Coronary artery (tissue), 2 donors: Measurements from ENCODE around the gene CCDC124.
"Not testable (repeated sequence)": the region's sequence is repeated elsewhere in the genome, so short reads cannot be mapped to it uniquely, and the experiment has no call there.

Experiments
- DNase-seq: peaks from one replicate; pipeline ENCODE4 v3.0.0-alpha.2; 2017; ENCODE audit warnings: low spot score
- H3K27ac ChIP-seq, 2 donors: fragments of 200-600 bp; sonication (generic); one replicate each; pipeline ENCODE4 v1.5.1; 2016 to 2019
- H3K4me3 ChIP-seq: fragments of 200-600 bp; sonication (generic); 2 replicates; pipeline ENCODE4 v1.5.1; 2016; ENCODE audit warnings: mild to moderate bottlenecking, moderate library complexity
- CTCF ChIP-seq: fragments of 200-600 bp; sonication (generic); IDR thresholded peaks from one replicate; pipeline ENCODE4 v1.5.1; 2019; ENCODE audit warnings: antibody characterized with exemption

CCDC124 gene

GRCh38 chr19:17977488-17977887, 44.7 kb downstream of the CCDC124 start:
- TF ChIP-seq CTCF: no peak
- no peak overlapping the region for H3K27ac ChIP-seq
- H3K4me3 ChIP-seq: no peak overlapping the region
- no peak for DNase-seq

- DNase-seq: no peak
- no peak overlapping the region for H3K27ac ChIP-seq
- TF ChIP-seq CTCF: no peak
- no peak overlapping the region for H3K4me3 ChIP-seq
Measured at GRCh38 chr19:17981611-17982010, 48.8 kb downstream of the CCDC124 start.

- DNase-seq: no peak
- TF ChIP-seq CTCF: no peak
- no peak overlapping the region for H3K27ac ChIP-seq
- no peak overlapping the region for H3K4me3 ChIP-seq
Measured at GRCh38 chr19:17982430-17982829, 49.6 kb downstream of the CCDC124 start.

- H3K4me3 ChIP-seq: no peak overlapping the region
- no peak for DNase-seq
- no peak overlapping the region for H3K27ac ChIP-seq
- no peak for TF ChIP-seq CTCF
Measured at GRCh38 chr19:17985037-17985818, 52.4 kb downstream of the CCDC124 start.

- not testable (repeated sequence) for H3K4me3 ChIP-seq, DNase-seq
Measured at GRCh38 chr19:17986569-17986968, 53.8 kb downstream of the CCDC124 start.

GRCh38 chr19:17988161-17988560, 55.3 kb downstream of the CCDC124 start:
- no peak for DNase-seq

More at GRCh38 chr19:17986569-17986968, 53.8 kb downstream of the CCDC124 start:
- not testable (repeated sequence) for H3K27ac ChIP-seq

GRCh38 chr19:17989425-17990094, 56.7 kb downstream of the CCDC124 start:
- Histone ChIP-seq H3K27ac (no peak overlapping the region), H3K4me3 (no peak overlapping the region)
- DNase-seq: no peak
- TF ChIP-seq CTCF: no peak

More at GRCh38 chr19:17988161-17988560, 55.3 kb downstream of the CCDC124 start:
- TF ChIP-seq CTCF: no peak
- Histone ChIP-seq H3K4me3 (no peak overlapping the region), H3K27ac (no peak overlapping the region)
